Subcutaneous adipose tissue (tissue), 4 donors: ENCODE measurements around the gene ZDHHC6. TPM values are rescaled to one million over a fixed set of nuclear protein-coding genes. Genes with fewer than 3 reads are reported as not detected.

ENCODE experiments used
- total RNA-seq, 4 donors: library from RNA; depleted of rRNA; stranded (reverse); fragments of >200 nt; gene quantifications; one replicate each; pipeline ENCODE4 v1.1.0, GENCODE V29; 2016
- TF ChIP-seq, protein P1 (sequence below): fragments of 450-650 bp; IDR thresholded peaks from one replicate; pipeline ENCODE4 v1.5.1; 2016; ENCODE audit warnings: low read depth, mild to moderate bottlenecking, control low read depth, antibody characterized with exemption, moderate library complexity

The ZDHHC6 gene
- total RNA-seq, 4 donors from 2014 or later: 26.6 to 34.7 (median 30.2) TPM

GRCh38 chr10:112385201-112385600 lies 61.5 kb downstream of the ZDHHC6 start:
- TF ChIP-seq, protein P1, sequence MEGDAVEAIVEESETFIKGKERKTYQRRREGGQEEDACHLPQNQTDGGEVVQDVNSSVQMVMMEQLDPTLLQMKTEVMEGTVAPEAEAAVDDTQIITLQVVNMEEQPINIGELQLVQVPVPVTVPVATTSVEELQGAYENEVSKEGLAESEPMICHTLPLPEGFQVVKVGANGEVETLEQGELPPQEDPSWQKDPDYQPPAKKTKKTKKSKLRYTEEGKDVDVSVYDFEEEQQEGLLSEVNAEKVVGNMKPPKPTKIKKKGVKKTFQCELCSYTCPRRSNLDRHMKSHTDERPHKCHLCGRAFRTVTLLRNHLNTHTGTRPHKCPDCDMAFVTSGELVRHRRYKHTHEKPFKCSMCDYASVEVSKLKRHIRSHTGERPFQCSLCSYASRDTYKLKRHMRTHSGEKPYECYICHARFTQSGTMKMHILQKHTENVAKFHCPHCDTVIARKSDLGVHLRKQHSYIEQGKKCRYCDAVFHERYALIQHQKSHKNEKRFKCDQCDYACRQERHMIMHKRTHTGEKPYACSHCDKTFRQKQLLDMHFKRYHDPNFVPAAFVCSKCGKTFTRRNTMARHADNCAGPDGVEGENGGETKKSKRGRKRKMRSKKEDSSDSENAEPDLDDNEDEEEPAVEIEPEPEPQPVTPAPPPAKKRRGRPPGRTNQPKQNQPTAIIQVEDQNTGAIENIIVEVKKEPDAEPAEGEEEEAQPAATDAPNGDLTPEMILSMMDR: no peak

GRCh38 chr10:112384141-112384540 lies 62.6 kb downstream of the ZDHHC6 start:
- TF ChIP-seq, protein P1: no peak

- TF ChIP-seq, protein P1: no peak
These were observed 63.4 kb downstream of the ZDHHC6 start for GRCh38 chr10:112383325-112383724.

- TF ChIP-seq, protein P1: no peak
These were observed 64.0 kb downstream of the ZDHHC6 start for GRCh38 chr10:112382515-112383235.

Other genes with a start within 250 kb of the ZDHHC6 start
- not detected for gene TECTB, start 163.5 kb downstream of the ZDHHC6 start, total RNA-seq
- 10 to 100 TPM; 24.9 to 50.5 (median 34.3) TPM for gene ACSL5, start 72.8 kb downstream of the ZDHHC6 start, total RNA-seq
- 10 to 100 TPM; 48.4 to 70.3 (median 61.9) TPM for gene VTI1A, start 301 bp upstream of the ZDHHC6 start, total RNA-seq